K562 (cell line): Measurements from ENCODE around the gene MYOM1.

Source experiments
- EP300 ChIP-seq: IDR thresholded peaks from 2 replicates; pipeline ENCODE4 v1.6.1; 2012; ENCODE audit warnings: low read length, improper control_type of control experiment
- MAFK ChIP-seq: IDR thresholded peaks from 2 replicates; pipeline ENCODE4 v1.6.1; 2011; ENCODE audit warnings: low read length, improper control_type of control experiment
- MCM2 ChIP-seq: fragments of 450-650 bp; IDR thresholded peaks from 2 replicates; pipeline ENCODE4 v1.6.1; 2017; ENCODE audit warnings: low read depth, mild to moderate bottlenecking
- RFX5 ChIP-seq: IDR thresholded peaks from 2 replicates; pipeline ENCODE4 v1.6.1; 2011; ENCODE audit warnings: low read depth, mild to moderate bottlenecking, improper control_type of control experiment, low read length
- ZNF174 ChIP-seq: fragments of 250-450 bp; sonication (Bioruptor Pico); IDR thresholded peaks from 2 replicates; pipeline ENCODE4 v1.4.0; 2020; ENCODE audit warnings: mild to moderate bottlenecking
- TF ChIP-seq, protein P1 (sequence below), 3 experiments: IDR thresholded peaks in 2 of 3; conservative IDR thresholded peaks in 1 of 3; 2 replicates each; pipeline ENCODE4 v1.5.1; 2011 to 2012; ENCODE audit warnings: low read length in 3 of 3, mild to moderate bottlenecking in 3 of 3, control low read depth in 2 of 3, improper control_type of control experiment in 1 of 3, inconsistent platforms in 1 of 3, low read depth in 1 of 3, mixed read lengths in 1 of 3, moderate library complexity in 1 of 3; ENCODE audit not compliant: insufficient read depth in 2 of 3

- TF ChIP-seq, protein P1, sequence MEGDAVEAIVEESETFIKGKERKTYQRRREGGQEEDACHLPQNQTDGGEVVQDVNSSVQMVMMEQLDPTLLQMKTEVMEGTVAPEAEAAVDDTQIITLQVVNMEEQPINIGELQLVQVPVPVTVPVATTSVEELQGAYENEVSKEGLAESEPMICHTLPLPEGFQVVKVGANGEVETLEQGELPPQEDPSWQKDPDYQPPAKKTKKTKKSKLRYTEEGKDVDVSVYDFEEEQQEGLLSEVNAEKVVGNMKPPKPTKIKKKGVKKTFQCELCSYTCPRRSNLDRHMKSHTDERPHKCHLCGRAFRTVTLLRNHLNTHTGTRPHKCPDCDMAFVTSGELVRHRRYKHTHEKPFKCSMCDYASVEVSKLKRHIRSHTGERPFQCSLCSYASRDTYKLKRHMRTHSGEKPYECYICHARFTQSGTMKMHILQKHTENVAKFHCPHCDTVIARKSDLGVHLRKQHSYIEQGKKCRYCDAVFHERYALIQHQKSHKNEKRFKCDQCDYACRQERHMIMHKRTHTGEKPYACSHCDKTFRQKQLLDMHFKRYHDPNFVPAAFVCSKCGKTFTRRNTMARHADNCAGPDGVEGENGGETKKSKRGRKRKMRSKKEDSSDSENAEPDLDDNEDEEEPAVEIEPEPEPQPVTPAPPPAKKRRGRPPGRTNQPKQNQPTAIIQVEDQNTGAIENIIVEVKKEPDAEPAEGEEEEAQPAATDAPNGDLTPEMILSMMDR (IDR thresholded peaks at IDR 0.05 in 2 of 3, conservative IDR thresholded peaks at IDR 0.05 in 1 of 3; ENCODE audit: insufficient read depth in 2 of 3, low read depth in 1 of 3, low read length in 3 of 3) = no peak
- TF ChIP-seq MCM2 = no peak
- no peak for TF ChIP-seq EP300
- TF ChIP-seq ZNF174 (CRISPR knock-in tag) = no peak
- no peak for TF ChIP-seq MAFK
- TF ChIP-seq RFX5 = no peak
Observed at GRCh38 chr18:3140986-3141639, 78.7 kb downstream of the MYOM1 start.
